HL-60 (cell line): Measurements from ENCODE around the gene MYH15.

Experiments used
- DNase-seq, 2 experiments: peaks; one replicate each; pipeline ENCODE4 v3.0.0-alpha.2; 2010 to 2020; ENCODE audit warnings: low read depth in 1 of 2, low spot score in 1 of 2
- H3K27ac ChIP-seq: fragments of 250-450 bp; sonication (Bioruptor Pico); replicated peaks from 2 replicates; pipeline ENCODE4 v1.5.1; 2020; ENCODE audit warnings: mild to moderate bottlenecking, moderate library complexity
- H3K27me3 ChIP-seq: fragments of 250-450 bp; sonication (Bioruptor Pico); 2 replicates; pipeline ENCODE4 v1.5.1; 2021; ENCODE audit warnings: mild to moderate bottlenecking, moderate library complexity; ENCODE audit not compliant: insufficient read depth, poor library complexity, severe bottlenecking
- H3K4me3 ChIP-seq: replicated peaks from 2 replicates; pipeline ENCODE4 v1.5.1; 2011; ENCODE audit warnings: mild to moderate bottlenecking, control low read depth, low read length; ENCODE audit not compliant: insufficient read depth
- CTCF ChIP-seq: IDR thresholded peaks from one replicate; pipeline ENCODE4 v1.5.1; 2011; ENCODE audit warnings: low read length, control low read depth, inconsistent platforms; ENCODE audit not compliant: insufficient read depth
- GABPA ChIP-seq: IDR thresholded peaks from 2 replicates; pipeline ENCODE4 v1.6.1; 2012; ENCODE audit warnings: low read depth
- POLR2AphosphoS5 ChIP-seq: IDR thresholded peaks from 2 replicates; pipeline ENCODE4 v1.6.1; 2012; ENCODE audit warnings: low read depth
- REST ChIP-seq: IDR thresholded peaks from 2 replicates; pipeline ENCODE4 v1.6.1; 2012; ENCODE audit warnings: low read depth; ENCODE audit not compliant: insufficient replicate concordance
- SPI1 ChIP-seq: IDR thresholded peaks from 2 replicates; pipeline ENCODE4 v1.6.1; 2012; ENCODE audit warnings: low read depth, mild to moderate bottlenecking, borderline replicate concordance

Gene MYH15

GRCh38 chr3:108468577-108468976, 41.8 kb downstream of the MYH15 start:
- H3K27ac ChIP-seq = no peak overlapping the region
- H3K4me3 ChIP-seq = no peak overlapping the region
- H3K27me3 ChIP-seq = no peaks in the 10 kb centered on the region
- TF ChIP-seq SPI1 = no peak
- TF ChIP-seq POLR2AphosphoS5 = no peak
- TF ChIP-seq CTCF = no peak
- no peak for TF ChIP-seq GABPA
- TF ChIP-seq REST = no peak
- no peak for DNase-seq

GRCh38 chr3:108462899-108463298, 47.5 kb downstream of the MYH15 start:
- Histone ChIP-seq H3K4me3 (no peak overlapping the region), H3K27me3 (no peaks in the 10 kb centered on the region), H3K27ac (no peak overlapping the region)
- TF ChIP-seq POLR2AphosphoS5 (no peak), SPI1 (no peak), GABPA (no peak), REST (no peak), CTCF (no peak)
- no peak for DNase-seq

GRCh38 chr3:108461661-108462111, 48.7 kb downstream of the MYH15 start:
- TF ChIP-seq SPI1 = no peak
- no peak for TF ChIP-seq POLR2AphosphoS5
- TF ChIP-seq REST = no peak
- TF ChIP-seq GABPA = no peak
- no peak for TF ChIP-seq CTCF
- no peaks in the 10 kb centered on the region for H3K27me3 ChIP-seq
- H3K27ac ChIP-seq = no peak overlapping the region
- H3K4me3 ChIP-seq = no peak overlapping the region
- no peak for DNase-seq
